ENCODE data around the gene SERPINB7.

Gene SERPINB7

DNA sequence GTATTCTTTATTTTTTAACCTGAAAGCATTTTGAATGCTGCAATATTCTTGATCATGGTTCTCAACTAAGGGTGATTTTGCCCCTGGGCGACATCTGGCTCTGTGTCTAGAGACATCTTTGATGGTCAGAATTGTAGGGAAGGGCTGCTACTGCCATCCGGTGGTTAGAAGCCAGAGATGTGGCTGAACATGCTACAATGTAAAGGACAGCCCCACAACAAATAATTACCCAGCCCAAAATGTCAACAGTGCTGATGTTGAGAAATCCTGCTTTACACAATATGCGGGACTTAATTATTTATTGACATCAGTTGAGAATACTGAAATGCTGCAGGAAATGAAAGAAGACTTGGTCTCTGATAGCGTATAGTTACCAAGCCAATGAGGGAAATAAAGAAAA lies 74.8 kb downstream of the SERPINB7 start:
- no peak for DNase-seq (ENCODE audit: low spot score)

DNA sequence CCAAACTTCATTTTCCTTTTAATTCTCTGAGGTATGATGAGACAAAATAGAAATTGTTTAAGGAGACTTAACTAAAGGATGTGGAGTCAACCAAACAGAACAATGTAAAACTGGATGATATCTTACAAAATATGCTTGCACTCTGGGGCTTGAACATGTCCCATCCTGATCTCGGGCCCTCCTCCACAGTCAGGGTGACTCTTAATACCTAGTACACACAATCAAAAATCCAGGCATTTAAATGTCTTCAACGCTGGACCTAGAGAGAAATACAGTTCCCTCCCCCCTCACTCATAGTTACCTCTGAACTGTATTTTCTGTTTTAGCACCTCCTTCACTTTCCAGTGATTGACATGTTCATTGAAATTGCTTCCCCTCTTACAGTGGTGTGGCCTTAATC lies 75.4 kb downstream of the SERPINB7 start:
- DNase-seq (ENCODE audit: low spot score), result no peak

Measured in CD4-positive, alpha-beta T cell treated with Interleukin-2 at 100 ng/mL for 4 hours (primary cell).